AG09309 (cell line): ENCODE results near the gene ZNF222.

ENCODE experiments used
- DNase-seq: peaks from one replicate; pipeline ENCODE4 v3.0.0-alpha.2; 2010; ENCODE audit warnings: low read depth
- H3K4me3 ChIP-seq: 2 replicates; pipeline ENCODE4 v1.5.1; 2011; ENCODE audit warnings: mild to moderate bottlenecking, low read depth, low read length, moderate library complexity; ENCODE audit not compliant: control insufficient read depth
- CTCF ChIP-seq: IDR thresholded peaks from 2 replicates; pipeline ENCODE4 v1.5.1; 2011; ENCODE audit warnings: mild to moderate bottlenecking, low read depth, low read length, inconsistent platforms; ENCODE audit not compliant: insufficient read depth, control insufficient read depth; ENCODE audit errors: missing control alignments

Gene ZNF222

GRCh38 chr19:44002212-44002565 is 23.0 kb upstream of the ZNF222 start:
- TF ChIP-seq CTCF = no peak
- DNase-seq = no peak
- H3K4me3 ChIP-seq = peak overlapping the region; percentile 97

GRCh38 chr19:44002566-44003460 is 22.4 kb upstream of the ZNF222 start, which contains the start of gene ZNF230:
Gene ZNF230 (plus strand): TSS chr19:44002957. CDS start chr19:44007079, 4,122 bp downstream.
- TF ChIP-seq CTCF = no peak
- H3K4me3 ChIP-seq = peak within 1 kb of the TSS; percentile 97
- peak; percentile 75 for DNase-seq

GRCh38 chr19:44003461-44004009 is 21.6 kb upstream of the ZNF222 start:
- peak overlapping the region; percentile 97 for H3K4me3 ChIP-seq
- peak; percentile 1 for TF ChIP-seq CTCF
- DNase-seq = no peak

GRCh38 chr19:44005973-44006372 is 19.2 kb upstream of the ZNF222 start:
- no peak overlapping the region for H3K4me3 ChIP-seq
- no peak for TF ChIP-seq CTCF
- DNase-seq = no peak

- DNase-seq = no peak
- no peak for TF ChIP-seq CTCF
- no peak overlapping the region for H3K4me3 ChIP-seq
Observed at GRCh38 chr19:44007473-44007872, 17.7 kb upstream of the ZNF222 start.

- H3K4me3 ChIP-seq = no peak overlapping the region
- DNase-seq = no peak
- no peak for TF ChIP-seq CTCF
Observed at GRCh38 chr19:44010468-44010867, 14.7 kb upstream of the ZNF222 start.
